Mononuclear cell (primary cell): ENCODE results near the gene XPNPEP2. TPM values are rescaled to one million over a fixed set of nuclear protein-coding genes. Genes with fewer than 3 reads are reported as not detected.

Experiments
- H3K27me3 ChIP-seq: 2 replicates; pipeline ENCODE4 v1.6.0; 2011; ENCODE audit warnings: low read length, control low read depth; ENCODE audit not compliant: insufficient read depth
- H3K4me1 ChIP-seq: 2 replicates; pipeline ENCODE4 v1.5.1; 2011; ENCODE audit warnings: mild to moderate bottlenecking, low read length, control low read depth; ENCODE audit not compliant: insufficient read depth
- H3K4me3 ChIP-seq: 2 replicates; pipeline ENCODE4 v1.5.1; 2011; ENCODE audit warnings: mild to moderate bottlenecking, low read length, moderate library complexity
- H3K9me3 ChIP-seq: 2 replicates; pipeline ENCODE4 v1.5.1; 2011; ENCODE audit warnings: low read depth, mild to moderate bottlenecking, control low read depth, low read length
- total RNA-seq: library from RNA; depleted of rRNA; stranded (reverse); fragments of >200 nt; gene quantifications from one replicate; pipeline ENCODE4 v1.2.3, GENCODE V29; 2012

Gene XPNPEP2
- total RNA-seq, 1 donor: 0.31 TPM

GRCh38 chrX:129788527-129788926 is 49.7 kb downstream of the XPNPEP2 start:
- no peaks in the 10 kb centered on the region for H3K27me3 ChIP-seq
- no peak overlapping the region for H3K4me3 ChIP-seq
- H3K9me3 ChIP-seq: no peaks in the 10 kb centered on the region
- peaks cover 43% of the 10 kb centered on the region for H3K4me1 ChIP-seq

- Histone ChIP-seq H3K9me3 (no peaks in the 10 kb centered on the region), H3K4me1 (peaks cover 28% of the 10 kb centered on the region), H3K27me3 (no peaks in the 10 kb centered on the region), H3K4me3 (no peak overlapping the region)
Observed at GRCh38 chrX:129790146-129790545, 51.4 kb downstream of the XPNPEP2 start.

GRCh38 chrX:129790808-129791207 is 52.0 kb downstream of the XPNPEP2 start:
- no peaks in the 10 kb centered on the region for H3K27me3 ChIP-seq
- H3K4me3 ChIP-seq: no peak overlapping the region
- H3K4me1 ChIP-seq: peaks cover 21% of the 10 kb centered on the region
- H3K9me3 ChIP-seq: no peaks in the 10 kb centered on the region

- peaks cover 16% of the 10 kb centered on the region for H3K4me1 ChIP-seq
- H3K27me3 ChIP-seq: no peaks in the 10 kb centered on the region
- no peaks in the 10 kb centered on the region for H3K9me3 ChIP-seq
- H3K4me3 ChIP-seq: no peak overlapping the region
Observed at GRCh38 chrX:129791336-129791735, 52.6 kb downstream of the XPNPEP2 start.

GRCh38 chrX:129791961-129792570 is 53.3 kb downstream of the XPNPEP2 start:
- Histone ChIP-seq H3K27me3 (no peaks in the 10 kb centered on the region), H3K4me3 (no peak overlapping the region), H3K4me1 (peaks cover 9% of the 10 kb centered on the region)

GRCh38 chrX:129792586-129793291 is 54.0 kb downstream of the XPNPEP2 start:
- H3K9me3 ChIP-seq: no peaks in the 10 kb centered on the region
- H3K27me3 ChIP-seq: no peaks in the 10 kb centered on the region
- H3K4me1 ChIP-seq: peaks cover 2% of the 10 kb centered on the region
- H3K4me3 ChIP-seq: no peak overlapping the region

More at GRCh38 chrX:129791961-129792570, 53.3 kb downstream of the XPNPEP2 start:
- no peaks in the 10 kb centered on the region for H3K9me3 ChIP-seq

- H3K27me3 ChIP-seq: no peaks in the 10 kb centered on the region
- H3K4me3 ChIP-seq: no peak overlapping the region
- H3K9me3 ChIP-seq: no peaks in the 10 kb centered on the region
- H3K4me1 ChIP-seq: no peaks in the 10 kb centered on the region
Observed at GRCh38 chrX:129793604-129794191, 54.9 kb downstream of the XPNPEP2 start.

GRCh38 chrX:129795584-129795983 is 56.8 kb downstream of the XPNPEP2 start:
- Histone ChIP-seq H3K27me3 (no peaks in the 10 kb centered on the region), H3K4me3 (no peak overlapping the region), H3K9me3 (no peaks in the 10 kb centered on the region), H3K4me1 (no peaks in the 10 kb centered on the region)

- no peaks in the 10 kb centered on the region for H3K9me3 ChIP-seq
- no peaks in the 10 kb centered on the region for H3K27me3 ChIP-seq
- H3K4me1 ChIP-seq: no peaks in the 10 kb centered on the region
- no peak overlapping the region for H3K4me3 ChIP-seq
Observed at GRCh38 chrX:129797251-129797906, 58.6 kb downstream of the XPNPEP2 start.

GRCh38 chrX:129798456-129798855 is 59.7 kb downstream of the XPNPEP2 start:
- Histone ChIP-seq H3K4me1 (no peaks in the 10 kb centered on the region), H3K27me3 (no peaks in the 10 kb centered on the region), H3K4me3 (no peak overlapping the region), H3K9me3 (no peaks in the 10 kb centered on the region)

GRCh38 chrX:129798888-129799287 is 60.1 kb downstream of the XPNPEP2 start:
- no peaks in the 10 kb centered on the region for H3K4me1 ChIP-seq
- H3K9me3 ChIP-seq: no peaks in the 10 kb centered on the region
- no peaks in the 10 kb centered on the region for H3K27me3 ChIP-seq
- no peak overlapping the region for H3K4me3 ChIP-seq

GRCh38 chrX:129800186-129800585 is 61.4 kb downstream of the XPNPEP2 start:
- H3K9me3 ChIP-seq: no peaks in the 10 kb centered on the region

GRCh38 chrX:129802863-129803262 is 64.1 kb downstream of the XPNPEP2 start:
- H3K9me3 ChIP-seq: no peaks in the 10 kb centered on the region

More at GRCh38 chrX:129800186-129800585, 61.4 kb downstream of the XPNPEP2 start:
- H3K4me3 ChIP-seq: no peak overlapping the region
- no peaks in the 10 kb centered on the region for H3K27me3 ChIP-seq
- H3K4me1 ChIP-seq: no peaks in the 10 kb centered on the region

GRCh38 chrX:129804806-129805205 is 66.0 kb downstream of the XPNPEP2 start:
- Histone ChIP-seq H3K9me3 (no peaks in the 10 kb centered on the region), H3K27me3 (no peaks in the 10 kb centered on the region), H3K4me1 (peaks cover 12% of the 10 kb centered on the region), H3K4me3 (no peak overlapping the region)

More at GRCh38 chrX:129802863-129803262, 64.1 kb downstream of the XPNPEP2 start:
- Histone ChIP-seq H3K4me1 (no peaks in the 10 kb centered on the region), H3K27me3 (no peaks in the 10 kb centered on the region), H3K4me3 (no peak overlapping the region)

GRCh38 chrX:129808158-129808828 is 69.5 kb downstream of the XPNPEP2 start:
- no peak overlapping the region for H3K4me3 ChIP-seq

More at GRCh38 chrX:129808158-129808828, 69.5 kb downstream of the XPNPEP2 start:
- peaks cover 23% of the 10 kb centered on the region for H3K4me1 ChIP-seq
- H3K27me3 ChIP-seq: no peaks in the 10 kb centered on the region
- H3K9me3 ChIP-seq: no peaks in the 10 kb centered on the region
